Vagina (tissue), 2 donors: ENCODE data around the gene RACK1. TPM values are rescaled to one million over a fixed set of nuclear protein-coding genes. Genes with fewer than 3 reads are reported as not detected.

Source experiments
- DNase-seq, 2 donors: peaks; one replicate each; pipeline ENCODE4 v3.0.0-alpha.2; 2017; ENCODE audit errors: extremely low spot score in 2 of 2
- H3K27ac ChIP-seq: fragments of 200-600 bp; sonication (generic); one replicate; pipeline ENCODE4 v1.5.1; 2019
- H3K27me3 ChIP-seq: fragments of 200-600 bp; sonication (generic); one replicate; pipeline ENCODE4 v1.5.1; 2019
- H3K36me3 ChIP-seq, 2 donors: fragments of 200-600 bp; sonication (generic); one replicate each; pipeline ENCODE4 v1.5.1; 2017 to 2019
- H3K4me1 ChIP-seq: fragments of 200-600 bp; sonication (generic); one replicate; pipeline ENCODE4 v1.5.1; 2019
- H3K4me3 ChIP-seq, 2 donors: fragments of 200-600 bp; sonication (generic); 1 replicate in 1 of 2; 2 replicates in 1 of 2; pipeline ENCODE4 v1.5.1; 2016 to 2019
- H3K9me3 ChIP-seq: fragments of 200-600 bp; sonication (generic); one replicate; pipeline ENCODE4 v1.5.1; 2019
- CTCF ChIP-seq, 3 experiments: fragments of 450-650 bp in 2 of 3; fragments of 200-600 bp in 1 of 3; sonication (generic) in 1 of 3; IDR thresholded peaks; one replicate each; pipeline ENCODE4 v1.5.1; 2017 to 2019; ENCODE audit warnings: antibody characterized with exemption in 3 of 3, mild to moderate bottlenecking in 2 of 3, moderate library complexity in 2 of 3
- POLR2A ChIP-seq, 2 donors: fragments of 450-650 bp; IDR thresholded peaks; one replicate each; pipeline ENCODE4 v1.6.1; 2017; ENCODE audit warnings: antibody characterized with exemption in 2 of 2, mild to moderate bottlenecking in 2 of 2, moderate library complexity in 2 of 2
- POLR2AphosphoS5 ChIP-seq, 2 donors: sonication (generic); formaldehyde crosslinking; IDR thresholded peaks; one replicate each; pipeline ENCODE4 v1.9.0; 2017; ENCODE audit warnings: antibody characterized with exemption in 2 of 2, mild to moderate bottlenecking in 2 of 2, low read depth in 1 of 2; ENCODE audit not compliant: insufficient read depth in 1 of 2
- intact Hi-C: fragments of 100-400 bp; cut with DNase I; formaldehyde crosslinking; loops from one replicate; pipeline ENCODE4 v1.15.1; 2023
- microRNA-seq: library from miRNA; unstranded; fragments of <30 nt; microRNA quantifications from one replicate; pipeline ENCODE4, GENCODE V29; 2017; ENCODE audit warnings: borderline number of aligned reads, borderline replicate concordance
- small RNA-seq: library from RNA; depleted of rRNA; stranded (forward); fragments of <200 nt; gene quantifications from one replicate; pipeline ENCODE3, GENCODE V24; 2016
- total RNA-seq: library from RNA; depleted of rRNA; stranded (reverse); fragments of >200 nt; gene quantifications from one replicate; pipeline ENCODE4 v1.2.3, GENCODE V29; 2016

RACK1 gene
- total RNA-seq, 1 donor from 2014 or later, result 3,043 TPM

DNA sequence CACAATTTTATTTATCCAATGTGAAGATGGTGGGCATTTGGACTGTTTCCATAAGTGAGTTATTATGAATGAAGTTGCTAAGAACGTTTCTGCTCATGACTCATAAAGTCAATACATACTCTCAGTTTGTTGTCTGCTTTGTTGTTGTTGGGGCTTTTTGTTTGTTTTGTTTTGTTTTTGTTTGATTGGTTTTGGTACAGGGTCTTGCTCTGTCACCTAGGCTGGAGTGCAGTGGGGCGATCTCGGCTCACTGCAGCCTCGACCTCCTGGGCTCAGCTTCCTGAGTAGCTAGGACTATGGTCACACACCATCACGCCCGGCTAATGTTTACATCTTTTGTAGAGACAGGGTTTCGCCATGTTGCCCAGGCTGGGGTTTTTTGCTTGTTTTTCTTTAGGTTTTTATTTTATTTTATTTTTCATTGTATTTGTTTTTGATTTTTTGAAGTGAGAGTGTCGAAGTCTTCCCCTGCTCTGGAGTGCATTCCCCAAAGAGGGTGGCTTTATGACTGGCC lies 56.7 kb downstream of the RACK1 start:
- Histone ChIP-seq H3K9me3 (no peaks in the 10 kb centered on the region), H3K36me3 (no peaks in the 10 kb centered on the region), H3K27me3 (no peaks in the 10 kb centered on the region), H3K4me3 (peak overlapping the region in 1 of 2 donors; percentile 86), H3K4me1 (peaks cover 30% of the 10 kb centered on the region), H3K27ac (no peak overlapping the region)
- TF ChIP-seq CTCF (IDR thresholded peaks at IDR 0.05) (no peak), POLR2AphosphoS5 (IDR thresholded peaks at IDR 0.05; ENCODE audit: insufficient read depth in 1 of 2, low read depth in 1 of 2) (no peak), POLR2A (IDR thresholded peaks at IDR 0.05) (no peak)
- DNase-seq, result no peak
- intact Hi-C loops, result loop anchor here (10.0 kb wide), 1 partner anchor 322 kb away; the partner anchor contains the start of gene ZFP62

Small RNAs within 50 kb of the gene (microRNA-seq; reads per million reads assigned to microRNA genes)
- not detected for gene MIR4638

Small RNAs within 50 kb of the gene (small RNA-seq; reads per million reads assigned to genes)
- not detected for gene MIR4638
- gene SNORD95, result not detected
- gene SNORD96A, result not detected

Other genes with a start within 250 kb of the RACK1 start
- gene BTNL9, start 203.6 kb downstream of the RACK1 start, total RNA-seq, result 34.1 TPM
- gene OR2V1, start 112.7 kb downstream of the RACK1 start, total RNA-seq, result not detected
- gene OR2V2, start 96.3 kb downstream of the RACK1 start, total RNA-seq, result not detected
- 21.6 TPM for gene TRIM7, start 38.7 kb downstream of the RACK1 start, total RNA-seq
- 7.9 TPM for gene TRIM41, start 20.6 kb downstream of the RACK1 start, total RNA-seq
- gene TRIM52, start 17.2 kb upstream of the RACK1 start, total RNA-seq, result 17.2 TPM
- gene OR4F3, start 123.4 kb upstream of the RACK1 start, total RNA-seq, result not detected